Measurements from ENCODE around the gene CELF2.

GRCh38 chr10:11301571-11302111, 284.0 kb downstream of the CELF2 start:
- TF ChIP-seq CTCF (IDR thresholded peaks at IDR 0.05; ENCODE audit: borderline replicate concordance, extremely low read depth, low read length, poor library complexity, severe bottlenecking) (no peak), EZH2 (IDR thresholded peaks at IDR 0.05; ENCODE audit: borderline replicate concordance, low read depth, low read length, severe bottlenecking) (no peak)

Data from DND-41 (cell line).